H1 (cell line): ENCODE results near the gene HMCN1.

Experiments used
- CHD2 ChIP-seq: IDR thresholded peaks from 2 replicates; pipeline ENCODE4 v1.6.1; 2012; ENCODE audit warnings: low read length, improper control_type of control experiment
- CTCF ChIP-seq, 3 experiments: IDR thresholded peaks; 1 replicate in 2 of 3; 2 replicates in 1 of 3; pipeline versions ENCODE4 v1.5.1 to v1.6.1; 2011; ENCODE audit warnings: low read length in 3 of 3, mild to moderate bottlenecking in 3 of 3, inconsistent platforms in 2 of 3, low read depth in 1 of 3, moderate library complexity in 1 of 3; ENCODE audit not compliant: insufficient read depth in 1 of 3; ENCODE audit errors: control extremely low read depth in 1 of 3
- E2F6 ChIP-seq: IDR thresholded peaks from 2 replicates; pipeline ENCODE4 v1.6.1; 2012; ENCODE audit warnings: inconsistent platforms
- EP300 ChIP-seq, 2 experiments: IDR thresholded peaks; 1 replicate in 1 of 2; 2 replicates in 1 of 2; pipeline ENCODE4 v1.6.1; 2011 to 2012; ENCODE audit warnings: low read depth in 2 of 2, low read length in 2 of 2, mild to moderate bottlenecking in 2 of 2, borderline replicate concordance in 1 of 2, inconsistent platforms in 1 of 2, moderate library complexity in 1 of 2
- EZH2 ChIP-seq: fragments of 200-600 bp; sonication (generic); IDR thresholded peaks from 2 replicates; pipeline ENCODE4 v1.7.1; 2012; ENCODE audit warnings: low read depth, mild to moderate bottlenecking, moderate library complexity, low read length, inconsistent platforms; ENCODE audit not compliant: severe bottlenecking
- JUN ChIP-seq: IDR thresholded peaks from 2 replicates; pipeline ENCODE4 v1.6.1; 2011; ENCODE audit warnings: low read depth, mild to moderate bottlenecking, improper control_type of control experiment, low read length
- JUND ChIP-seq: IDR thresholded peaks from 2 replicates; pipeline ENCODE4 v1.6.1; 2011; ENCODE audit warnings: mild to moderate bottlenecking, improper control_type of control experiment, low read length
- POLR2A ChIP-seq, 2 experiments: IDR thresholded peaks; 1 replicate in 1 of 2; 2 replicates in 1 of 2; pipeline ENCODE4 v1.6.1; 2011; ENCODE audit warnings: low read depth in 2 of 2, low read length in 2 of 2, mild to moderate bottlenecking in 2 of 2; ENCODE audit errors: control extremely low read depth in 1 of 2
- RFX5 ChIP-seq: IDR thresholded peaks from 2 replicates; pipeline ENCODE4 v1.6.1; 2011; ENCODE audit warnings: low read depth, low read length, improper control_type of control experiment, borderline replicate concordance
- TAF1 ChIP-seq: IDR thresholded peaks from 2 replicates; pipeline ENCODE4 v1.6.1; 2011; ENCODE audit warnings: mild to moderate bottlenecking, low read depth, low read length

DNA sequence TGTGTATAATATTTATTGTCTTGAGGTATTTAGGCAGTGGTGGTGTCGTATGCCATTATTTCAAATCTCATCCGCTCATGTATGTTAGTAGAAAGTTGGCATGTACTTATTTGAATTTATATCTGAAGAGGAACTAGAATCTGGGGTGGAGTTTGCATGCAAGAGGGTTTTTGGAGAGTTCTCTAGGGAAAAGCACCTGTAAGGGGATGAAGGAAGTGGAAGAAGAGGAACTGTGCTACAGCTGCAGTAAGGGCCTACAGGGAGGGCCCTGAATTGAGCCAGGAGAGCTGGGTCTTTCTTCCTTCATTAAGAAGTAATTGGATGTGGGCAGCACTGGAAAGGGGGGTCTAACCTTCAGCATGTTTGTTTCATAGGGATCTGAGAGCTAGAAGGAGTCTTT lies 197.2 kb downstream of the HMCN1 start:
- TF ChIP-seq POLR2A (IDR thresholded peaks at IDR 0.05; ENCODE audit: control extremely low read depth in 1 of 2, low read depth in 2 of 2, low read length in 2 of 2): no peak
- TF ChIP-seq JUND: no peak
- TF ChIP-seq EZH2: no peak
- TF ChIP-seq CTCF (IDR thresholded peaks at IDR 0.05; ENCODE audit: control extremely low read depth in 1 of 3, insufficient read depth in 1 of 3, low read depth in 1 of 3, low read length in 3 of 3): no peak
- no peak for TF ChIP-seq EP300 (IDR thresholded peaks at IDR 0.05; ENCODE audit: borderline replicate concordance in 1 of 2, low read depth in 2 of 2, low read length in 2 of 2)
- TF ChIP-seq JUN: no peak
- no peak for TF ChIP-seq E2F6
- TF ChIP-seq CHD2: no peak
- TF ChIP-seq RFX5: no peak
- TF ChIP-seq TAF1: no peak
